ENCODE data around the gene RYR2. TPM values are rescaled to one million over a fixed set of nuclear protein-coding genes. Genes with fewer than 3 reads are reported as not detected.
A peak's percentile ranks its signal among the peaks of the same experiment; 100 is the strongest.

RYR2 gene
- total RNA-seq, 1 experiment from 2014 or later, result 3.4 TPM

DNA sequence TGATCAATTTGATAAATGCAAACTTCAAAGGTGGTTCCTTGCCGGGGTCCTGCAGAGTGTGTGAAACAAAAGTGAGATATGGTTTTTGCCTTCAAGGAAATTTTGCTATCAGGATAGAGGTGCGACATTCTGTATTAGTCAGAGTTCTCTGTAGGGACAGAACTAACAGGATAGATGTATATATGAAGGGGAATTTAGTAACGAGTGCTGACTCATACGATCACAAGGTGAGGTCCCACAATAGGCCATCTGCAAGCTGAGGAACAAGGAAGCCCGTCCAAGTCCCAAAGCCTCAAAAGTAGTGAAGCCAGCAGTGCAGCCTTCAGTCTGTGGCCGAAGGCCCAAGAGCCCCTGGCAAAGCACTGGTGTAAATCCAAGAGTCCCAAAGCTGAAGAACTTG lies 157.0 kb downstream of the RYR2 start:
- Mint-ChIP-seq H3K27ac (0 out of 7 replicates have a peak overlapping the region, but pooled peaks of 1 of the 3 experiments have one; percentile 52), H3K27me3 (ENCODE audit: low read depth) (no peaks in the 10 kb centered on the region)
- H3K79me1 ChIP-seq (ENCODE audit: insufficient read depth, low read depth, low read length, poor library complexity, severe bottlenecking), result no peaks in the 10 kb centered on the region

More for the DNA sequence above, 157.0 kb downstream of the RYR2 start:
- H3K79me2 ChIP-seq (ENCODE audit: insufficient read depth, low read length), result no peaks in the 10 kb centered on the region
- H3K56ac ChIP-seq (ENCODE audit: insufficient read length, low read depth, low read length), result no peak overlapping the region
- H2BK120ac ChIP-seq (ENCODE audit: low read depth, low read length, poor library complexity, severe bottlenecking), result no peak overlapping the region
- no peak overlapping the region for H3K9ac ChIP-seq (ENCODE audit: extremely low read depth, insufficient read length, low read length)
- H3K4me1 Mint-ChIP-seq, result peaks cover 9 to 14% of the 10 kb centered on the region in 2 experiments
- no peaks in the 10 kb centered on the region for H4K20me1 ChIP-seq (ENCODE audit: control insufficient read depth, insufficient read depth, insufficient read length)
- H2BK12ac ChIP-seq (ENCODE audit: insufficient read length, low read depth, low read length), result no peak overlapping the region
- WGBS (ENCODE audit: extremely low coverage, insufficient read length, low lambda C conversion rate), result no CpG with 5 or more reads among the region's 6 CpGs
- TF ChIP-seq, protein P1, sequence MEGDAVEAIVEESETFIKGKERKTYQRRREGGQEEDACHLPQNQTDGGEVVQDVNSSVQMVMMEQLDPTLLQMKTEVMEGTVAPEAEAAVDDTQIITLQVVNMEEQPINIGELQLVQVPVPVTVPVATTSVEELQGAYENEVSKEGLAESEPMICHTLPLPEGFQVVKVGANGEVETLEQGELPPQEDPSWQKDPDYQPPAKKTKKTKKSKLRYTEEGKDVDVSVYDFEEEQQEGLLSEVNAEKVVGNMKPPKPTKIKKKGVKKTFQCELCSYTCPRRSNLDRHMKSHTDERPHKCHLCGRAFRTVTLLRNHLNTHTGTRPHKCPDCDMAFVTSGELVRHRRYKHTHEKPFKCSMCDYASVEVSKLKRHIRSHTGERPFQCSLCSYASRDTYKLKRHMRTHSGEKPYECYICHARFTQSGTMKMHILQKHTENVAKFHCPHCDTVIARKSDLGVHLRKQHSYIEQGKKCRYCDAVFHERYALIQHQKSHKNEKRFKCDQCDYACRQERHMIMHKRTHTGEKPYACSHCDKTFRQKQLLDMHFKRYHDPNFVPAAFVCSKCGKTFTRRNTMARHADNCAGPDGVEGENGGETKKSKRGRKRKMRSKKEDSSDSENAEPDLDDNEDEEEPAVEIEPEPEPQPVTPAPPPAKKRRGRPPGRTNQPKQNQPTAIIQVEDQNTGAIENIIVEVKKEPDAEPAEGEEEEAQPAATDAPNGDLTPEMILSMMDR (conservative IDR thresholded peaks at IDR 0.05), result no peak
- H3K4me2 ChIP-seq (ENCODE audit: insufficient read depth, insufficient read length, low read length), result no peak overlapping the region
- no peak overlapping the region for H3K14ac ChIP-seq (ENCODE audit: insufficient read depth, low read length)
- H2AK5ac ChIP-seq (ENCODE audit: insufficient read length, low read length), result no peak overlapping the region
- no peak for DNase-seq
- H2AFZ ChIP-seq (ENCODE audit: low read length), result no peak overlapping the region
- peaks cover 5% of the 10 kb centered on the region; the same call in 1 of the 2 replicates for H3K4me1 ChIP-seq (ENCODE audit: insufficient read depth, low read length)
- no peak overlapping the region for H3K23ac ChIP-seq (ENCODE audit: insufficient read length, low read depth, low read length)
- no peak overlapping the region for H3K18ac ChIP-seq (ENCODE audit: insufficient read length, low read depth, low read length)
- H3K9me3 Mint-ChIP-seq, result no peaks in the 10 kb centered on the region
- no peak overlapping the region for H3K4ac ChIP-seq (ENCODE audit: low read depth, low read length)
- H2BK5ac ChIP-seq (ENCODE audit: insufficient read length, low read length), result no peak overlapping the region
- no peak overlapping the region for H2BK15ac ChIP-seq (ENCODE audit: low read depth, low read length)
- no peak overlapping the region for H4K5ac ChIP-seq (ENCODE audit: insufficient read length, low read depth, low read length)
- H2BK20ac ChIP-seq (ENCODE audit: low read depth, low read length, poor library complexity, severe bottlenecking), result no peak overlapping the region
- H3K36me3 Mint-ChIP-seq (ENCODE audit: insufficient read depth in 1 of 3, low read depth in 3 of 3), result no peaks in the 10 kb centered on the region
- H3K9me3 ChIP-seq (ENCODE audit: control insufficient read depth, low read depth, low read length), result no peaks in the 10 kb centered on the region
- H3K23me2 ChIP-seq (ENCODE audit: insufficient read length, low read depth, low read length, poor library complexity, severe bottlenecking), result no peaks in the 10 kb centered on the region
- no peaks in the 10 kb centered on the region for H3K27me3 ChIP-seq (ENCODE audit: insufficient read depth, low read length)
- H3T11ph ChIP-seq (ENCODE audit: low read length), result no peak overlapping the region
- H4K8ac ChIP-seq (replicated peaks; ENCODE audit: insufficient read length, low read depth, low read length), result no peak overlapping the region
- H3K4me3 Mint-ChIP-seq, result no peak overlapping the region
- H3K27ac ChIP-seq (ENCODE audit: insufficient read length, low read depth, low read length), result no peak overlapping the region
- no peak overlapping the region for H4K91ac ChIP-seq (ENCODE audit: insufficient read length, low read depth, low read length)
